AG09309 (cell line): ENCODE data around the gene SLC7A5.
"Not testable (repeated sequence)": the region's sequence is repeated elsewhere in the genome, so short reads cannot be mapped to it uniquely, and the experiment has no call there.

Experiments
- DNase-seq: peaks from one replicate; pipeline ENCODE4 v3.0.0-alpha.2; 2010; ENCODE audit warnings: low read depth
- H3K4me3 ChIP-seq: 2 replicates; pipeline ENCODE4 v1.5.1; 2011; ENCODE audit warnings: mild to moderate bottlenecking, low read depth, low read length, moderate library complexity; ENCODE audit not compliant: control insufficient read depth
- TF ChIP-seq, protein P1 (sequence below): IDR thresholded peaks from 2 replicates; pipeline ENCODE4 v1.5.1; 2011; ENCODE audit warnings: mild to moderate bottlenecking, low read depth, low read length, inconsistent platforms; ENCODE audit not compliant: insufficient read depth, control insufficient read depth; ENCODE audit errors: missing control alignments

The SLC7A5 gene

DNA sequence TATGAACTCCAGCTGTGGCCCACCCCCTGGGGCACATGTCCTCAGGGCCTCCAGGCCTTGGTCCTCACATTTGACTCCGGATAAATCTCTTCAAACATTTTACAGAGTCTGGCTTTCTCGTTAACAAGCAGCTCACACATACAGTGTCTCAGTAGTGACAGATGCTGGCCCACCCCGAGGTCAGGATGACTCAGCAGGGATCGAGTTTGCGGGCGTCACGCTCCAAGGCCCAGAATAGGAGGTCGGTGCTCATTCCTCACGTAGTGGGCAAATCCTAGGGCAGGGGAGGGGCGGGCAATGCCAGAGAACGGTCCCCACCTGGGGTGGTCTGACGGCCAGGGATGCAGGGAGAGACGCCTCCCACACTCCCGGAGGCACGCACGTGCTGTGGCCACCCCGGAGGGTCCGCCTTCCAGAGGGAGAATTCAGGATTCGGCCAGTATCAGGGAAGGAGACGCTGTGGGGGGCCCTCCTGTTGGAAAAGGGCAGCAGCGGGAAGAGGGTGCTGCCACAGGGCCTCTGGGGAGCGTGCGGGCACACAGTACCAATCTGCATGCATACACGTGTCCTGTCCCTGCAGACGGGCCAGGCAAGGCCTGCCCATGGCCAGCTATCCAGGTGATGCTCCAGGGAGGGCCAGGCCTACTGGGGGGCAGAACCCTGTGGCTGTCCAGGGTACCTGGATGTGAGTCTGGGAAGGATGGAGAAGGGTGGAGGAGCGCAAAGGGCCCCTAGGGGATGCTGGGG, 8.6 kb downstream of the SLC7A5 start:
- no peak overlapping the region; the same call in 1 of the 2 replicates for H3K4me3 ChIP-seq
- DNase-seq: no peak
- TF ChIP-seq, protein P1, sequence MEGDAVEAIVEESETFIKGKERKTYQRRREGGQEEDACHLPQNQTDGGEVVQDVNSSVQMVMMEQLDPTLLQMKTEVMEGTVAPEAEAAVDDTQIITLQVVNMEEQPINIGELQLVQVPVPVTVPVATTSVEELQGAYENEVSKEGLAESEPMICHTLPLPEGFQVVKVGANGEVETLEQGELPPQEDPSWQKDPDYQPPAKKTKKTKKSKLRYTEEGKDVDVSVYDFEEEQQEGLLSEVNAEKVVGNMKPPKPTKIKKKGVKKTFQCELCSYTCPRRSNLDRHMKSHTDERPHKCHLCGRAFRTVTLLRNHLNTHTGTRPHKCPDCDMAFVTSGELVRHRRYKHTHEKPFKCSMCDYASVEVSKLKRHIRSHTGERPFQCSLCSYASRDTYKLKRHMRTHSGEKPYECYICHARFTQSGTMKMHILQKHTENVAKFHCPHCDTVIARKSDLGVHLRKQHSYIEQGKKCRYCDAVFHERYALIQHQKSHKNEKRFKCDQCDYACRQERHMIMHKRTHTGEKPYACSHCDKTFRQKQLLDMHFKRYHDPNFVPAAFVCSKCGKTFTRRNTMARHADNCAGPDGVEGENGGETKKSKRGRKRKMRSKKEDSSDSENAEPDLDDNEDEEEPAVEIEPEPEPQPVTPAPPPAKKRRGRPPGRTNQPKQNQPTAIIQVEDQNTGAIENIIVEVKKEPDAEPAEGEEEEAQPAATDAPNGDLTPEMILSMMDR: no peak

DNA sequence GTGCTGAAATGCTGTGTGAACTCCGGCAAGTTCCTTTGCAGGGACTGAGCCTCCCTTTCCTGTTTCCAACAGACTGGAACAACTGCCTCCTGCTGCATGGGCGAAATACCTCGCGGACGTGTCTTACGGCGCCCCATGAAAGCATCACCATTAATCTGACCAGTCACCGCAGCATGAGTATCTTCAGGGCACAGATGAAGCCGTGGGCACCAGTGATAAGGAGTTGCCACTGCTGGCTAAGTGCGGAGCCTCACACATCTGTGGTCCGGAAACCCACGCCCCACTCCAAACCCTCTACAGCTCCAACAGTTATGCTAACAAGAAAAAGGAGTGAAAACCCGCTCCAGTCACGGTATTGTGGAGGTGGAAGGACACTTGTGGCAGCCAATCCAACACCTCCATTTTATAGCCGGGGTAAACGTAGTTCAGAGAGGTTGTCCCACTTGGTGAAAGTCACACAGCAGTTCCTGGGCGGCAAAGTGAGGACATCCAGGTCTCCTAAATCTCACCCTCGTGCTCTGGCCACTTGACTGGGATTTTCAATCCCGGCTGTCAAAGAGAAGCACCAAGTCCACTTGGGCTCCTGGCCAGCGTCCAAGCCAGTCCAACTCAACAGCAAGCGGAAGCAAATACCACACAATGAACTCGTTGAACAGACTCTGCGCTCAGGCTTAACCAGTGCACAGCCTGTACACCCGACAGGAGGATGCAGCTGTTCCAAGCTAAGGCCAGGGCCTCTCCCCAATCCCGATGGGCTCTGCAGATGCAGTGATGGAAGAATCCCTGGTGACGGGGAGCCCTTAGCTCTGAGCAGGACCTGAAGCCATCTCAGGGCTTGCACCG, 10.9 kb downstream of the SLC7A5 start:
- H3K4me3 ChIP-seq, DNase-seq: not testable (repeated sequence)

DNA sequence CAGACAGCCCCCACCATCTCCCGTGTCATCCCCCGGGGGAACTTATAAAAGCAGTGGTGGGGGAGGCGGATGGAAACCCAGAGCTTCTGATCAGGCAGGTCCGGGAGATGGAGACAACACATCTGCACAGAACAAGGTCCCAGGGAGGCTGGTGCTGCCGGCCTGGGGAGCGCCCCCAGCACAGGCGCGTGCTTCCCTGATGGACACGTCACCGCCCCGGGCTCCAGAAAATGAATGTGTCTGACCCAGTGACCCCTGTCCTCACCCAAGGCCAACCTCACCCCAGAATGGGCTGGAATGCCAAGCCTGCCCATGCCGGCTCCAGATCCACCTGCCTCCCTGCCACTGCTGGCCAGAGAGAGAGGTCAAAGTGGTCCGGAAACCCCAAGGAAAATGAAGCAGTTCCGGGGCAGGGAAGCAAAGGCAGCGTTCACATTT, 12.5 kb downstream of the SLC7A5 start:
- H3K4me3 ChIP-seq: no peak overlapping the region
- TF ChIP-seq, protein P1: no peak
- no peak for DNase-seq

DNA sequence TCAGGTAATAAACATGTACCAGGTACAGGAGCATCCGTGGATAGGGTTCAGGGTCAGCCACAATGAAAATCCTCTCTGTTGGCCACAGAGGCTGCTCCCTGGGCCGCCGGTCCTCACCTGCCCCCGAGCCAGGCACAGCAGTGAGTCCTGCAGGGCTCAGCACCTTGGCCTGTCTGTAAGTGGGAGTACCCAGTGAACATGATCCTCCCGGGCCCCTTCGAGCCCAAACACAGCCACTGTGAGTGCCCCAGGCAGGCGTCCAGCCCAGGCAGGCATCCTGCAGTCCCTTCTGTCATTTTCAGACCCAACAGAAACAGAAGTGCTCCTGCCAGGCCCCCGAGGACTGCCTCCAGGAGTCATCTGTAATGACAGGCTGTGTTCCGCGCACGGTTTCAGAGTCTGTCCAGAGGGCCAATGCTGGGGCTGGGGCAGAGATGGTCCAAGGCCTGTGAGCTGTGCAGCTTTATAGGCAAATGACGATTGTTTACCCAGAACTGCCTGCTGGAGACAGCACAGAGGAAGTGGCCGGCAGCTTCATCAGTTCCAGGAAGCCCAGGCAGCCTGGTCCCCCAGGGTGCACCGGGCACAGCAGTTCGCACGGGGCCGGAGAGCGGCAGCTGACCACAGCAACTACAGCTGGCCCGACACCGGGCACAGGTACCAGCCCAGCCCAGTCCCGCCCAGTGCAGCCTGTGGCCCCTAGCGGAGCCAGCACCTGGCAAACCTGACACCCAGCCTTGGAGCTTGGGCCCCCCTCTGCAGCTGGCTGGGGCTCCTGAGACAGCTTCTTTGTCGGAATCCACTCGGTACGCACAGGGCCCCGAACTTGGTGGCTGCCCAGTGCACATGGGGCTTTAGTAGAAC, 13.2 kb downstream of the SLC7A5 start:
- DNase-seq: no peak

DNA sequence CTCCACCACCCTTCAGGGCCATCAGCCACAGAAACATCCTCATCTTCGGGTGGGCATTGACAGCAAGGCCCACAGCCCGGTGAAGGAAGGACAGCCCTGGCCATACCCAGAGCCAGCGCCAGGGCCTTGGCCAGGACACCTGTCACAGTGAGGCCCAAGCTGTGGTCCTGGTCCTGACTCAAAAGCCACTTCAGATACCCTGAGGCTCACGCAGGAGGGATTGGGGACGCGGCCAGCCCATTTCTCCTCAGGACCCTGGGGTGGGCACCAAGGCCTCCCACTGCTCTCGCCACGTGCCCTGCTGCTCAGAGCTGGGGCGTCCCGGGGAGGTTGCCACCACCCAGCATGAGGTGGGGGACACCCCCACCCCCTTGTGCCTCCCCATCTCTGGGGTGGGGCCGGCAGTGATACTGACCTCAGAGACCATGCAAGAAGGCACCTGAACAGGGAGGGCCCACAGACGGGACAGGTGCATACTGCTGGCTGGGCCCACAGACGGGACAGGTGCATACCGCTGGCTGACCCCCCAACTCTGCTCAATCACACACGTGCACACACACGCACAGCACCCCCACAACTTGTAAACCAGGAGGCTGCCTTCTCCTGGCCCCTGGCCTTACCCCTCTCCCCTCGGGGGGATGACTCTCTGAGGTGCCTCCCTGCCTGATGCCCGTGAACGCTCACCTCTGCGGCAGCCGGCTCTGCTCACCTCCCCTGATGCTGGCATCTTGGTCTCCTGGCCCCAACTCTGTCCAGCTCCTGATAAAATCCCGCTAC, 14.2 kb downstream of the SLC7A5 start:
- no peak for DNase-seq
- H3K4me3 ChIP-seq: no peak overlapping the region
- TF ChIP-seq, protein P1: no peak

More for the DNA sequence above, 13.2 kb downstream of the SLC7A5 start:
- no peak overlapping the region for H3K4me3 ChIP-seq
- TF ChIP-seq, protein P1: no peak

DNA sequence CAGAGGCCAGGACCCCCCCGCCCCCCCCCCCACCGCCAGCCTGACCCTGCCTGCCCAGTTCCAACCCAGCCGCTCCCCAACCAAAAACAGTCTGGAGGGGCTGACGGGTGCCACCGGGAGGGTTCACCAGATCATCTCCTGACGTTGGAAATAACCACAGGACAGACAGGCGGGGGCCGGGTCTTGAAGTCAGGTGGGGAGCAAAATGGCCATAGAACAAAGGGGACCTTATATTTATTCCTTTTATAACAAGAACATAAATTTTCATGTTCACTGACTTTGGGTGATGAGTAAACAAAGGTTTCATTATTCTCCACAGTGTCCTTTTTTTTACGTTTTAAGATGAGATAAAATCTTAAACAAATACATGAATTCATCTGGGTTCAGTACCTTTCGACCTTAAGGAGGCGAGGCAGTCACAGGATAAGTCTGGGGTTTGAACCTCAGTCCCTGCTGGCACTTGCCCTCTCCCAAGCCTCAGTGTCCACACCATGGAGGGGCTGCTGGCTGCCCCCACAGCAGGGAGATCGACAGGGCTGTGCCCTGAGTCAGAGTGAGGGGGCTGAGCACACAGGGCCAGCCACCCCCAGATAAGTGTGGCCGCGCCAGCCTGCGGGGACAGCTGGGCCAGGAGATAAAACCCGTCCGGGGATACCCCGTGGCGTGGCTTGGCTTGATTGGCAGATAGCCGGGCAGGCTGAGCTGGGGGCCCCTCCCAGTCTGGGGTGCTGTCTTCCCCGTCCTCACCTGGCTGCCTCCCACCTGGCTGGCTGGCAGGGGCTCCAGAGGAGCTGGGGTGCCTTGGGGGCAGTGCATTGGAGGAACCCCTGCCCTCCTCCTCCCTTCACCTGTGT, 15.0 kb downstream of the SLC7A5 start:
- no peak overlapping the region for H3K4me3 ChIP-seq
- DNase-seq: no peak
- TF ChIP-seq, protein P1: no peak
